Kasumi-1 (cell line): ENCODE results near the gene MEIOB.
"Not testable (repeated sequence)": the region's sequence is repeated elsewhere in the genome, so short reads cannot be mapped to it uniquely, and the experiment has no call there.

Experiments used
- DNase-seq, 2 experiments: peaks; one replicate each; lab custom pipeline; 2025; lab: John Stamatoyannopoulos, UW

MEIOB gene

DNA sequence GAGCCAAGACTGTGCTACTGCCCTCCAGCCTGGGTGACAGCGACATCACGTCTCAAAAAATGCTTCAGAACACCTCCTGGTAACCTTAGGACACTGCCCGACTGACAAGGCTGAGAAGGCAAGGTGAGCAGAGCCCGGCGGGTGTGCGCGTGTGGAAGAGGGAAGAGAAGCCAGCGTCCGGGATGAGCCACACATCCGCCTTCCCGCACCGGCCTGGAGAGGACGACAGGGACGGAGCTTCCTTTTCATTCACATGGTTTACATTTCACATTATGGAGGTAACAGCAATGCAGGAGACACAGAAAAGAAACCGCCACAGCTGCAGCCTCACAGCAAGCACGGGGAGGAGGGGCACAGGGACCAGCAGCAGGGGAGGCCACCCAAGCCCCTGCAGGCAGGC, 61.9 kb downstream of the MEIOB start:
- DNase-seq, result no peak

DNA sequence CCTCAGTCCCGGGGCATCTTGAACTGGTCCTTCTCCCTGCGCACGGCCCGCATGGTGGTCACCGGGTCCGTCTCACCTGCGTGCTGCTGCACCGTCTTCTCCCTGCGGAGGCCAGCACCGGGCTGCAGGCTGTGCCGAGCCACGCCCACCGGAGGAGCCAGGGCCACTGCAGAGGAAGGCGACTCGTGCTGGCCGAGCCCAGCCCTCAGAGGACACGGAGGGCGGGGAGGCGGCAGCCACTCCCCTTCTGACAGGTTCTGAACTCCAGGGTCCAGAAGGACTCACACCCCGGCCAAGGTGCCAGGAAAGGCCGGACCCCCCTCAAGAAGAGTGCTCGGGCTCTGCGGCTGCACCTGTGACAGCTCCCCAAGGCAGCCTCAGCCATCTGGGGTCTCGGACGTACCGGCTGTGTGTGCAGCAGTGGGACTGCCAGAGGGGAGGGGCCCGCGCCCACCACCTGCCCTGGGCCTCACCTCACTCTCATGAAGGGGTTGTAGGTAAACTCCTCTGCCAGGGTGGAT, 62.6 kb downstream of the MEIOB start:
- no peak for DNase-seq

DNA sequence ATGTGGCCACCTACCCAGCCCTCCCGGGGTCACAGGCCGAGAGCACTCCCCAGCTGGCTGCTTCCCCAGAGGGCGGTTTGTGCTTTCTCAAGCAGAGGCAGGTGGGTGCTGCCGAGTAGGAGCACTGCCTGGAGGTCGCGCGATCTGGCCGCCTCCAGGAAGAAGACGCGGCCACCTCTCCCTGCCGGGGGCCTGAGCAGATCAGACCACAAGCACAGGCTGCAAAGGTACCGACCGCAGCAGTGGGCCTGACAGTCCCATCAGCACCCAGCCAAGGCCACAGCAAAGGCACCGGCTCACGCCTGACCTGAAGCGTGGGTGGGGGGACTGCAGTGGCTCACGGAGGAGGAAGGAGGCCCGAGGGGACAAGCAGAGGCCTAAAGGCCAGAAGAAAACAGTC, 63.3 kb downstream of the MEIOB start:
- DNase-seq, result no peak

DNA sequence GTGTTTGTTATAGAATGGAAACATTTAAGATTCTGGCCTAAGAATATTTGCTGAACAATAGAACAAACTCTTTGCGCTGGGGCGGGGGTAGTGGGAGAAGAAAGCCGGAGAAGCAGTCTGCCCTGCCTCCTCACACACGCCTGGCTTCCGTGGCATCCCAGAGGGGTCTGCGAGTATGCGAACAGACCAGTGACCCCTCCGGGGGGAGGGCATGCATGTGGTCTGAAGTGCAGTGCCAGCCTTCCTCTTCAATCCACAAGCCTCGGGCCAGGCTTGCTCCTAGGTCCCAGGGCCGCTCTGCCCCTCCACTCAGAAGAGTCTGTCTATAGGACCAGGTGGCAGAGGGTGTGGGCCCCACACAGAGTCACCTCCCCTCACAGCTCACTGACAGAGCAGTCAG, 64.3 kb downstream of the MEIOB start:
- DNase-seq, result no peak

DNA sequence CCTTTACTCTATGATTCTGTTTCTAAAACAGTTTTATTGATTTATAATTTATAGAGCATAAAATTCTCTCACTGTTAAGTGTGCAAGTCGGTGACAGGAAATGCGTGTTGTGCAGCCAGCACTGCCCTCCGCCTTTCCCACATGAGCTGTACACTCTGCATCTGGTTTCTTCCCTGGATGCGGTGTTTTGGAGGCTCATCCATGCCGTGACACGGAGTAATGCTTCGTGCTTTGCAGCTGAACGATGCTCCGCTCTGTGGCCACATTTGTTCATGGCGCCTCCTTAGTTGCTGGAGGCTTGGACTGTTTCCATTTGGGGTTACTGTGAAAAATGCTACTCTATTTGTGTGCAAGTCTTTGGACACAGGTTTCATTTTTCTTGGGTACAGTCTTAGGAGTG, 71.3 kb downstream of the MEIOB start:
- DNase-seq, result no peak

DNA sequence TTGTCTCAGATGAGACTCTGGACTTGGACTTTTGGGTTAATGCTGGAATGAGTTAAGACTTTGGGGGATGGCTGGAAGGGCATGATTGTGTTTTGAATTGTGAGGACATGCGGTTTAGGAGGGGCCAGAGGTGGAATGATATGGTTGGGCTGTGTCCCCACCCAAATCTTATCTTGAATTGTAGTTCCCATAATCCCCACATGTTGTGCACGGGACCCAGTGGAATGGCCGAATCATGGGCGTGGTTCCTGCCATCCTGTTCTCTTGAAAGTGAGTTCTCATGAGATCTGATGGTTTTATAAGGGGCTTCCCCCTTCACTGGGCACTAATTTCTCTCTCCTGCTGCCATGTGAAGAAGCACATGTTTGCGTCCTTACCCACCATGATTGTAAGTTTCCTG, 72.7 kb downstream of the MEIOB start:
- not testable (repeated sequence) for DNase-seq

DNA sequence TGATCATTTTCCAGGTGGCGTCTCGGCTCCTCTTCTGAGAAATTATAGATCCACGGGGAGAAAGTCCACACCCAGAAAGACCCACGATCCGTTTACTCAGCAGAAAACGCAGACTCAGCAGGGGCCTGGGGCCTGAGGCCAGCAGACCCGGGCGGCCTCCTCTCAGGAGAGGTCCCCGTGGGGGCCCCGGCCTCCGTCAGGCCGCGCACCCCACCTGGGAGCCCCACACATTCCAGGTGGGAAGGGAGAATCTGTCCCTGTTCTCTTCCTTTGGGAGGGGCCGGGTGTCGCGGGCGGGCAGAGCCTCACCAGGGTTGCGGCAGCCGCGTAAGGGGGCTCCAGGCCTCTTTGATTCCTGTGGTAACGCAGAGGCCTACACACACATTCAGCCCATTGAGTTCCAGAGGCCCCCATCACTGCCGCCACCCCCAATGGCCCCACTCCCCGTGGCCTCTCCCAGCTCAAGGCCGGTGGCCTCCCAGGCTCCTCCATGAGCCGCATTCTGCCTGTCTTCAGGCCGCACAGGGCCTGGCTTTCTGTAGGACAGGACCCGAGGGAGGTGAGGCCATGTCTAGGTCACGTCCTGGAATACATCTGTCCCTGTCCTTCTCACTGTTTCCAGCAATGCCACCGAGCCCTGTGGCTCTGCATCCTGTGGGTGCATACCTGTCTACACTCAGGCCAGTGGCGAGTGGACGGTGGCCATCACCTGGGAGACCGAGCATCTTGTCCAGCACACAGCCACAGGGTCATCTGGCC, 76.9 kb downstream of the MEIOB start:
- DNase-seq, result no peak

DNA sequence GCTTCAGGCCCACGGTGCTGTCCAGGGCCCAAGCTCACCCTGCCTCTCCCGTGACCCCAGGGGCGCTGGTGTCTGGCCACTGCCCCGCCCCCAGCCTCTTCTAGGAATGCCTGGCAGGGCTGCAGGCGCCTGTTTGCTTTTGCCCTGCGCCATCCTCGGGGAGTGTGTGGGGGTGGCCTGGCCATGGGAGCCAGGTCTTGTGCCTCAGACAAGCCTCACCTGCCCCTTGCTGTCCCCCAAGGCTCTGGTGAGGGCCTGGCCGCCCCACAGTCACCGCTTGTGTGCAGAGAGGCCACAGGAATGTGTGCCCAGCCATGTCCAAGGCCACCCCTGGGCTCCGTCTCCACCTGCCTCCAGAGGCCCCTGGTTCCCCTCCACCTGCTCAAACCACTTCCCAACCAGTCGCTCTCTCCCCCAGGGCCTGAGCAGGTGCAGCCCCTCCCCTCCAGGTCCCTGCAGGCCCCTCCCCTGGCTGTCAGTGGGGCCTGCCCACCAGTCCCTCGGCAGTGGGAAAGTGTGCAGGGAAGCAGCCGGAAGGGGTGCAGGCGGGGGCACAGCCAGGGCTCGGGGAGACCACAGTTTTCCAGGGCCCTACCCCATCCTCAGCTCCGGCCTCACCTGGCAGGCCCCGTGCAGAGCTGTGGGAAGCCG, 77.6 kb downstream of the MEIOB start:
- DNase-seq, result no peak

DNA sequence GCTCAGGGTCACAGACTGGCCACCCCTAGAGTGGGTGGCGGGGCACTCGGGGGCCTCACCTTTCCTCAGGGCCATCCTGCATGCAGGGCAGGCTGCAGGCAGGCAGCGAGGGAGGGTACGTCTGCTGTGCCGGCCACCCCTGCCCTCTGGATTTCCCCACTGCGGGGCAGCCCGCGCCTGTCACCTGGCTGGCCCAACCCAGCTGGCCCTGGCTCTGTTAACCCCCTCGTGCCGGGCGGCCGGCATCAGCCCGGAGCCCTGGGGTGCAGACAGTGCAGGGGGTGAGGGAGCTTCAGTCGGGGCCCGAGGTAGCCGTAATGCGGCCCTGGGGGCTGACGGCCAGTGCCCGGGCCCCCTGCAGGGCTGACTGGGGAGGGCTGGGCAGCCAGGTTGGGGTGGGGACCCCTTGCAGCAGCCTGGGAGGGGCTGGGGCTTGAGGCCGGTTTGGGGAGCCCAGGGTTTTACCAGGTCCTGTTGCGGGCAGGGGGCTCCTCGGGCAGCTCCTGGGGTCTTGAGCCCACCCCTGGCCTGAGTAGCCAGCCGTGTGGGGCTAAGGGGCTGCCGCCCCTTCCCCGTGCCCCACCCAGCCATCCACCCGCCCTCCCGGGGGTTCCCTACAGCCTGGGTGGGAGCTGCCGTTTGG, 78.3 kb downstream of the MEIOB start, which contains the start of gene IGFALS:
Gene IGFALS, minus strand, starts transcription at position 128 of the 643 bp plus-strand sequence. Its CDS starts 53 bp downstream, at position 75.
- no peak for DNase-seq

DNA sequence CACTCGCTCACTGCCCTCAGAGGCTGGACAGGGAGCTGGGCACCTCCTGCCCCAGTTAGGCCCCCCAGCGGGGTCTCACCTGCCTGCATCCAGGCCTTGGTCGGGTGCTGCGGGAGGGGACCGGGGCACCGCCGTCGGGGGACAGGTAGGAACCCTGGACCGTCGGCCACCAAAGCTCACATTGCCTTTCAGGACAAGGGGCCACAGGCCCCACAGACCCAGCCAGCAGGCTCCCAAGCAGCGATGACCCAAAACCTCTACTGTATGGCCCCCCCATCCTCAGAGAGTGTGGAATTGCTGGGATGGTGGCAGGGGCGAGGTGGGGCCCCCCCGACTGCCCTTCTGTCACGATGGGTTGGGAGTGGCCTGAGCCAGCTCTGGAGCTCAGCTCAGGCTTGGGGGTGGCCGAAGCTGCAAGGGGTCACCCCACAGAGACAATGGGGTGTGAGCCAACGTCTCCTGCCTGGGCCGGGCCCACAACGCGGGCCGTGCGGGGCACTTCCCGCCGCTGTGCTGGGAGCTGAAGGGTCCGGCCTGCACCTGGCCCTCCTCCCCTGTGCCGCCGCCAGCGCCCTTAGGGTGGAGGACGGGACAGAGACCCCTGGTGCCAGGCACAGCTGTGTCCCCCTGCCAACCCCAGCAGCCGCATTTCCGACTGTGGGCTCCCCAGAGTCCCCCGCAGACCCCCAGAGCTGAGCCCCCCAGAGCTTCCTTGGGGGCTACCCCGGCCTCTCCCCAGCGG, 79.0 kb downstream of the MEIOB start:
- no peak for DNase-seq

DNA sequence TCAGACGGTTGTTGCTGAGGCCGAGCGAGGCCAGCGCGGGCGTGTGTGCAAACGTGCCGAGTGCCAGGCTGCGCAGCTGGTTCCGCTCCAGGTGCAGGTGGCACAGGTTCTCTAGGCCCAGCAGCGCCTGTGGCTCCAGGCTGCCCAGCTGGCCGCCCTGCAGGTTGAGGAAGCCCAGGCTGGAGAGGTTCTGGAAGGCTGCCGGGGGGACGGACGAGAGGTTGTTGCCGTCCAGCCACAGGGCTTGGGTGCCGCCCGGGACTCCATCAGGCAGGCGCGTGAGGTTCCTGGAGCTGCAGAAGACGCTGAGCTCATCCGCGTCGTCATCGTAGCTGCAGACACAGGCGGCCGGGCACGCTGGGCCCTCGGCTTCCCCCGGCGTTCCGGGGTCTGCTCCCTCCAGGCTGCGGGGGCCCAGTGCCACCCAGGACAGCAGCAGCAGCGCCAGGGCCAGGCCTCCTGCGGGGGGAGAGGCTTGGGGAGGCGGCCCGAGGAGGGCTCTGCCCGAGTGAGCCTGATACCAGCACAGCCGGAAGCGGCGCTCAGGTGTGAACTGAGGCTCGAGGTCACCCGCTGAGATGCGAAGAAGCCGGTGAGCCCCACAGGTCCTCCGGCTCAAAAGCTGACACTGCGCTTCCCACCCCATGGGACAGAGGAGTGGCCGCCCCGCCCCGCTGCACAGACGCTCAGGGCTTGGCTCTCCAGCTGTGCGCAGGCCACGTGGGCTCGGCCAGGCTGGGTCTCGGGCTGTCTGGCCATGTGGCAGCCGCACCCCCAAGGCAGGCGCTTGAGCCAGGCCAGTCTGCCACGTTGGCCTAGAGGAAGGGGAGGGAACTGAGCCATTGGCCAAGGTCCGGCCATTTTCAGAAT, 79.8 kb downstream of the MEIOB start:
- no peak for DNase-seq

DNA sequence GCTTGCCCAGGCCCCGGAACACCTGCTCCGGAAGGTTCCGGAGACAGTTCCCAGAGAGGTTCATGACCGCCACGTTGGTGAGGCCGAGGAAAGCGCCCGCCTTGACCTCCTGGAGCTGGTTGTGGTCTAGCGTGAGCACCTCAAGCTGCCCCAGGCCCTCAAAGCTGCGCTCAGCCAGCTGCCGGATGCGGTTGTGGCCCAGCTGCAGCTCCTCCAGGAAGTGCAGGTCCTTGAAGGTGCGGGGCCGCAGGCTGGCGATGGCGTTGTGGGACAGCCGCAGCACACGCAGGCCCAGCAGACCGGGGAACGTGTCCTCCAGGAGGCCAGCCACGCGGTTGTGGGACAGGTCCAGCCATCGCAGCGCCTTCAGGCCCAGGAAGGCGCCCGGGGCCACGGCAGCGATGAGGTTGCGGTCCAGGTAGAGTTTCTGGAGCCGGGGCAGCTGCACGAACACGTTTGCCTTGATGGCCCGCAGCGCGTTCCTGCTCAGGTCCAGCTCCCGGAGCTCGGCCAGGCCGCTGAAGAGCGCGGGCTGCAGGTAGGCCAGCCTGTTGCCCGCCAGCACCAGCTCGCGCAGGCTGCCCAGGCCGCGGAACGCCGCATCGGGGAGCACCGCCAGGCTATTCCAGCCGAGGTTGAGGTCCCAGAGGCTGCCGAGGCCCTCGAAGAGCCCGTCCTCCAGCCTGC, 80.6 kb downstream of the MEIOB start:
- DNase-seq, result no peak

DNA sequence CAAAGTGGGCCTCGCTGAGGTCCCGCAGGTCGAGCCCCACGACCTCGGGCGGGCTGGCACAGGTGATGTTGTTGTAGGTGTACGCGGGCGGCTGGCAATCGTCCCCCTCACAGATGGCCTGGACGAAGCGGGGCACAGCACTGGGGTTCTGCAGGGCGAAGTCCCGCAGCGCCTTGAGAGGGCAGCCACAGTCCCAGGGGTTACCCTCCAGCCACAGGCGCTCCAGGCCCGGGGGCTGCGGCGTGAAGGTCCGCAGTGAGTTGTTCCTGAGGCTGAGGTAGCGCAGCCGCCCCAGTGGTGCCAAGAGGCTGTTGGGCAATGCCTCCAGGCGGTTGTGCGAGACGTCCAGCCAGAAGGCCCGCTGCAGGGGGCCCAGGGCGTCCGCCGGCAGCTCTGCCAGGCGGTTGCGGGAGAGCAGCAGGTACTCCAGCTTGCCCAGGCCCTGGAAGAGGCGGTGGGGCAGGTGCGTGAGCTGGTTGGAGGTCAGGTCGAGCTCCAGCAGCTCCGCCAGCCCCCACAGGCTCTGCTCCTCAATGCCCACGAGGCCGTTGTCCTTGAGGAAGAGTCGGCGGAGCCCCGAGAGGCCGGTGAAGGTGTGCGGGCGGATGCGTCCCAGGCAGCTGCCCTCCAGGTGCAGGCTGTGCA, 81.2 kb downstream of the MEIOB start:
- no peak for DNase-seq

DNA sequence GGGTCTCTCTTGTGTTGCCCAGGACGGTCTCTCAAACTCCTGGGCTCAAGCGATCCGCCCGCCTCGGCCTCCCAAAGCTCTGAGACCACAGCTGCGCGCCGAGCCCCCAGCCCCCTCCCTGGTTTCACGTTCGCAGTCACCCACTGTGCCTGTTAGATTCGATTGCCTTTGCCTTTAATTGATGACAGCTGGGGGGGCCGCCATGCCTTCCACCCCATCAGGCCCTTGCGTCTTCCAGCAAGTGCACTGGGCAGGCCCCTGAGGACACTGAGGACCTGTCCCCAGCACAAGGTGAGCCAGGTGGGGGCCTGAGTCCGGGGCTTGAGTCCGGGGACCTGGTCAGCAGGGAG, 81.7 kb downstream of the MEIOB start:
- no peak for DNase-seq

DNA sequence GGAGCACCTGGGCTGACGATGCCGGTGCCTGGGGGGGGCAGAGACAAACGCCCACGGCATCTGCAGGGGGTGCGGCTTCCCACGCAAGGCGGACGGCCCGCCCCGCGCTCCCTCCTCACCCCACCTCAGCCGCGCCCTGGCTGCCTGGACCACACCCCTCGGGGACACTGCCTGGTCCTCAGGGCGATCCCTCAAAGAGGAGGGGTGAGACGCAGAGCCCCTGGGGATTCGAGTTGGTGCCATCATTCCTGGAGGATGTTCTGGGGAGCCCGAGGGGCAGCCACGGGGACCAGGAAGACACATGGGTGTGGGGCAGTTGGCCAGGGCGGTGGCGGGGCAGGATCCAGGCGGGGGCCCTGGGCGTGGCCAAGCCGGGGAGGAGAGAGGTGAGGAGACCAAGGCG, 82.3 kb downstream of the MEIOB start:
- no peak for DNase-seq

DNA sequence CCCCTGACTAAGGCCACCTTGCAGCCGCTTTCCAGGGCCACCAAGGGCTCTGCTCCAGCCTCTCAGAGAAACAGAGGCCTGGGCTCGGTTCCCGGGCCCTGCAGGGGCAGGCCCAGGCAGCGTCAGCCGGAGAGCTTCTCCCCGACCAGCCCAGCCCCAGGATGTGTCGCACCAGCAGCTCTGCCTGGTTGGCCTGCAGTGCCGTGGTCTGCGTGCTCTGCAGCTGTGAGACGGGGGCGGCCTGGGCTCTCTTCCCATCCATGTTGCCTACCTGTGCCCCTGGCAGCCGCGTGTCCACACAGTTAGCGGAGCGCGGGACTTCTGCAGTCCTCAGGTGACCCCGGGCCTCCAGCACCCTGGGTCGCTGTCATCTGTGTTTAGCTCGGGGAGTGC, 83.3 kb downstream of the MEIOB start:
- DNase-seq, result no peak

DNA sequence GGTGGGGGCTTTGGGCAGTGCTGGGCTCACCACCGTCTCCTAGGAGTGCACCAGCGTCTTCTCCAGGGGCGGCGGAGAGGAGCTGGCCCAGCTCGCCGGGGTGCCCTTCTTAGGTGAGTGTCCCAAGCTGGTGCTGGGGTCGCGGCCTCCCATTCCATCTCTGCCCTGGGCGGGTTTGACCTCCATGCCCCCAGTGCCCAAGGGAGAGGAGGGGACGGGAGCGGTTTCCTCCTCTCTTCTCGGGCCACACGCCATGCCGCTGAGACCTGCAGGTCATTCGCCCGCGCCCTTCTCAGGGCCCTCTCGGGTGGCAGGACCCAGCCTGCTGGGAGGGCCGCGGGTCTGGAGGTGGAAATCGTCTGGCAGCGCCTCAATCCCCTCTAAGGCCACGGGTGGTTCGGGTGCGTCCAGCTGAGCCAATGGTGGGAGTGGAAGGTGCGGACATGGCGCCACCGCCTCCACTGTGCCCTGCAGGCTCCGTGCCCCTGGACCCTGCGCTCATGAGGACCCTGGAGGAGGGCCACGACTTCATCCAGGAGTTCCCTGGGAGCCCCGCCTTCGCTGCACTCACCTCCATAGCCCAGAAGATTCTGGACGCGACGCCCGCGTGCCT, 83.8 kb downstream of the MEIOB start:
- DNase-seq, result no peak

DNA sequence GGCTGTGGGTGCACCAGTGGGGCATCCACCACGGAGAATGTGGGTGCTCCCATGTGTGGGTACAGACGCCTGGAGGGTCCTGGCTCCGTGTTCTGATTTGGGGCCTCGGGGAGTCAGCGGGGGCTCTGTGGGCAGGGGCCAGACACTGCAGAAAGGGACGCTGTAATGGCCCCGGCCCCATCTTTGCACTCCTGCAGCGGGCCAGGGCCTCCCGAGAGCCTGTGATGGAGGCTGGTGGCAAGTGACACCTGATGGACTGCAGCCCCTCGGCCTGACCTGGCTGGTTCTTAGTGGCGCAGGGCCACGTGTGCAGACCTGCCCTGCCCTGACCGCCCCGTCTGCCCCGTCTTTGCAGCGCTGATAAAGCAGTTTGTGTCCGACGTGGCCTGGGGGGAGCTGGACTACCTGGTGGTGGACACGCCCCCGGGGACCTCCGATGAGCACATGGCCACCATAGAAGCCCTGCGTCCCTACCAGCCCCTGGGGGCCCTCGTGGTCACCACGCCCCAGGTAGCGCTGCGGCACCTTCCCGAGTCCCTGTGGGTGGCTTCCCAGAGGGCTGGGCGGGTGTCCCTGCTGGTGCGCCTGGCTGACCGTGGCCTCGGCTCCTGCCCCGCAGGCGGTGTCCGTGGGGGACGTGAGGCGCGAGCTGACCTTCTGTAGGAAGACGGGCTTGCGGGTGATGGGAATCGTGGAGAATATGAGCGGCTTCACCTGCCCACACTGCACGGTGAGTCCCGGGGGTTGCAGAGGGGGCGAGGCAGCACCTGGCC, 84.5 kb downstream of the MEIOB start:
- no peak for DNase-seq

DNA sequence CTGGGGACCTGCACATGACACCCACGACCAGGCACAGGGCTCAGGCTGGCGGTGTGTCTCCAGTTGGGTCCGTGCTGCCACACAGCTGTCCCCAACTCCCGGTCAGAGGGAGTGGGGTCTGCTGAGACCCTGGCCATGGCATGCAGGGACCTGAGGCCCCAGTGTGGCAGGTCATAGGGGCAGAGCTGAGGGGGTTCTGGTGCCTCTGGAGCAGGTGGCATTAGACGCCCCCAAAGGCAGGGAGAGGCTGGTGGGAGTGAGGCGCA, 85.0 kb downstream of the MEIOB start:
- DNase-seq, result no peak
